ENCODE measurements around the gene RHD.

DNA sequence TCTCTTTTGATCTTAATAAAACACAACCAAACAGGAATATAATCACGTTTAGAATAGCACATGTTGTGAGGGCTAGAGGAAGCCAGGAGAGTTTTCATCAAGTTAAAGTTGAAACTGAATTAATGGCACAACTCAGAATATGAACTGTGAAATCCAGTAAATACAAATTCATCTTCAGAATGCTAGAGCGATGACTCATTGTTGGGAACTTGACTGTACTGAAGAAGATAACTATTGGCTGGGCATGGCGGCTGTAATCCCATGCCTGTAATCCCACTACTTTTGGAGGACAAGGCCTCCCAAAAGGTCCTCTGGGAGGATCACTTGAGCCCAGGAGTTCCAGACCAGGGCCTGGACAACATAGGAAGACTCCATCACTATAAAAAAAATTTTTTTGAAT is 48.8 kb upstream of the RHD start:
- TF ChIP-seq CTCF (conservative IDR thresholded peaks at IDR 0.05; ENCODE audit: low read depth, low read length) = no peak
- TF ChIP-seq EZH2 (IDR thresholded peaks at IDR 0.05; ENCODE audit: borderline replicate concordance, low read depth, low read length, poor library complexity, severe bottlenecking) = no peak
